ENCODE measurements around the gene SATB2. TPM values are rescaled to one million over a fixed set of nuclear protein-coding genes. Genes with fewer than 3 reads are reported as not detected.

Gene SATB2
- total RNA-seq, 1 donor from 2014 or later, result 5.0 TPM

DNA sequence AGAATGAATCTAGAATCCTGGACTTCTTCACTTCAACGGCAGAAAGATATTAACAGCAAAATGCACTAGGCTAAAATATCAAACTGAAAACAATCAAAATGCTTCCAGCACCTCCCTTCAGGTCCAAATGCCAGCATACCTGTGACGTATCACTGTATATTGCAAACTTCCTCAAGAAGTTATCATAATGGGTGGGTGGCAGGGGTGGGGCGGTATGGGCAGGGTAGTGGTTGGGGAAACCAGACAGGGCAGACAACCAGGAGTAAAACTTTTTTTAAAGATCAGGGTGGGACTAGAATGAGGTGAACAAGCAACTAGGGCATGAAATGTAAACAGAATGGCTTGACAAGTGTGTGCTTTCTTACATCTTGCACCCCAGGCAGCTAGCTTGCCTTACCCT, 140.9 kb downstream of the SATB2 start:
- H3K4me1 ChIP-seq, result no peaks in the 10 kb centered on the region
- H3K27ac ChIP-seq, result no peak overlapping the region
- no peak overlapping the region for H3K4me3 ChIP-seq
- DNase-seq (no peak), ATAC-seq (no peak)
- no peaks in the 10 kb centered on the region for H3K9me3 ChIP-seq
- intact Hi-C loops (cut with DNase I), result no loop called here
- H3K27me3 ChIP-seq (ENCODE audit: low read depth), result no peaks in the 10 kb centered on the region
- TF ChIP-seq, protein P1, sequence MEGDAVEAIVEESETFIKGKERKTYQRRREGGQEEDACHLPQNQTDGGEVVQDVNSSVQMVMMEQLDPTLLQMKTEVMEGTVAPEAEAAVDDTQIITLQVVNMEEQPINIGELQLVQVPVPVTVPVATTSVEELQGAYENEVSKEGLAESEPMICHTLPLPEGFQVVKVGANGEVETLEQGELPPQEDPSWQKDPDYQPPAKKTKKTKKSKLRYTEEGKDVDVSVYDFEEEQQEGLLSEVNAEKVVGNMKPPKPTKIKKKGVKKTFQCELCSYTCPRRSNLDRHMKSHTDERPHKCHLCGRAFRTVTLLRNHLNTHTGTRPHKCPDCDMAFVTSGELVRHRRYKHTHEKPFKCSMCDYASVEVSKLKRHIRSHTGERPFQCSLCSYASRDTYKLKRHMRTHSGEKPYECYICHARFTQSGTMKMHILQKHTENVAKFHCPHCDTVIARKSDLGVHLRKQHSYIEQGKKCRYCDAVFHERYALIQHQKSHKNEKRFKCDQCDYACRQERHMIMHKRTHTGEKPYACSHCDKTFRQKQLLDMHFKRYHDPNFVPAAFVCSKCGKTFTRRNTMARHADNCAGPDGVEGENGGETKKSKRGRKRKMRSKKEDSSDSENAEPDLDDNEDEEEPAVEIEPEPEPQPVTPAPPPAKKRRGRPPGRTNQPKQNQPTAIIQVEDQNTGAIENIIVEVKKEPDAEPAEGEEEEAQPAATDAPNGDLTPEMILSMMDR (IDR thresholded peaks at IDR 0.05), result no peak
- no peaks in the 10 kb centered on the region for H3K36me3 ChIP-seq

GRCh38 chr2:199315299-199316179, 142.2 kb downstream of the SATB2 start:
- ATAC-seq, result no peak
- no peaks in the 10 kb centered on the region for H3K9me3 ChIP-seq
- TF ChIP-seq, protein P1 (IDR thresholded peaks at IDR 0.05), result no peak
- no peaks in the 10 kb centered on the region for H3K36me3 ChIP-seq
- H3K27me3 ChIP-seq (ENCODE audit: low read depth), result no peaks in the 10 kb centered on the region
- H3K4me1 ChIP-seq, result no peaks in the 10 kb centered on the region
- intact Hi-C loops (cut with DNase I), result no loop called here
- no peak for DNase-seq
- H3K4me3 ChIP-seq, result no peak overlapping the region
- H3K27ac ChIP-seq, result no peak overlapping the region

DNA sequence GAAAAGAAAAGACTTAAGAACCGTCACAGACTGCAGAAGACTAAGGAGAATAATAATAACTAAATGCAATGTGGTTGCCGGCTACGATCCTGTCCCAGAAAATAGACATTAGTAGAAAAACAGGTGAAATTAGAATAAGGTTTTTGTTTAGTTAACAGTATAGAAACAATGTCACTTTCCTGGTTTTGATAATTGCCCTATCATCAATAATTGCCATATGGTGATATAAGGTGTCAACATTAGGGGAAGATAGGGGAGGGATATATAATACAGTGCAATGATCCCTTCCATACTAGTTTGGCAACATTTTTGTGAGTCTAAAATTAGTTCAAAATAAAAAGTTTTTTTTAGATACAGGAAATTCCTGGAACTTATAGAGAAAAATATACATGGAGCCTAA, 144.8 kb downstream of the SATB2 start:
- TF ChIP-seq, protein P1 (IDR thresholded peaks at IDR 0.05), result no peak
- H3K9me3 ChIP-seq, result no peaks in the 10 kb centered on the region
- no peaks in the 10 kb centered on the region for H3K27me3 ChIP-seq (ENCODE audit: low read depth)
- no peak overlapping the region for H3K27ac ChIP-seq
- no peaks in the 10 kb centered on the region for H3K4me1 ChIP-seq
- intact Hi-C loops (cut with DNase I), result no loop called here
- no peak overlapping the region for H3K4me3 ChIP-seq
- ATAC-seq, result no peak
- no peak for DNase-seq
- H3K36me3 ChIP-seq, result no peaks in the 10 kb centered on the region

GRCh38 chr2:199310771-199311585, 146.8 kb downstream of the SATB2 start:
- Histone ChIP-seq H3K27me3 (ENCODE audit: low read depth) (no peaks in the 10 kb centered on the region), H3K4me1 (no peaks in the 10 kb centered on the region), H3K36me3 (no peaks in the 10 kb centered on the region), H3K27ac (no peak overlapping the region), H3K9me3 (no peaks in the 10 kb centered on the region), H3K4me3 (no peak overlapping the region)
- intact Hi-C loops (cut with DNase I), result no loop called here
- TF ChIP-seq, protein P1 (IDR thresholded peaks at IDR 0.05), result no peak
- ATAC-seq, result no peak
- DNase-seq, result no peak

GRCh38 chr2:199309973-199310372, 147.8 kb downstream of the SATB2 start:
- no peak for ATAC-seq
- H3K36me3 ChIP-seq, result no peaks in the 10 kb centered on the region
- TF ChIP-seq, protein P1 (IDR thresholded peaks at IDR 0.05), result no peak
- DNase-seq, result no peak
- intact Hi-C loops (cut with DNase I), result no loop called here
- H3K9me3 ChIP-seq, result no peaks in the 10 kb centered on the region
- H3K4me3 ChIP-seq, result no peak overlapping the region
- H3K4me1 ChIP-seq, result no peaks in the 10 kb centered on the region
- H3K27me3 ChIP-seq (ENCODE audit: low read depth), result no peaks in the 10 kb centered on the region
- H3K27ac ChIP-seq, result no peak overlapping the region
